ENCODE measurements around the gene CDH4. TPM values are rescaled to one million over a fixed set of nuclear protein-coding genes. Genes with fewer than 3 reads are reported as not detected.

CDH4 gene
- total and polyA plus RNA-seq, 7 donors = under 0.01 to 0.06 TPM; not detected in 5

DNA sequence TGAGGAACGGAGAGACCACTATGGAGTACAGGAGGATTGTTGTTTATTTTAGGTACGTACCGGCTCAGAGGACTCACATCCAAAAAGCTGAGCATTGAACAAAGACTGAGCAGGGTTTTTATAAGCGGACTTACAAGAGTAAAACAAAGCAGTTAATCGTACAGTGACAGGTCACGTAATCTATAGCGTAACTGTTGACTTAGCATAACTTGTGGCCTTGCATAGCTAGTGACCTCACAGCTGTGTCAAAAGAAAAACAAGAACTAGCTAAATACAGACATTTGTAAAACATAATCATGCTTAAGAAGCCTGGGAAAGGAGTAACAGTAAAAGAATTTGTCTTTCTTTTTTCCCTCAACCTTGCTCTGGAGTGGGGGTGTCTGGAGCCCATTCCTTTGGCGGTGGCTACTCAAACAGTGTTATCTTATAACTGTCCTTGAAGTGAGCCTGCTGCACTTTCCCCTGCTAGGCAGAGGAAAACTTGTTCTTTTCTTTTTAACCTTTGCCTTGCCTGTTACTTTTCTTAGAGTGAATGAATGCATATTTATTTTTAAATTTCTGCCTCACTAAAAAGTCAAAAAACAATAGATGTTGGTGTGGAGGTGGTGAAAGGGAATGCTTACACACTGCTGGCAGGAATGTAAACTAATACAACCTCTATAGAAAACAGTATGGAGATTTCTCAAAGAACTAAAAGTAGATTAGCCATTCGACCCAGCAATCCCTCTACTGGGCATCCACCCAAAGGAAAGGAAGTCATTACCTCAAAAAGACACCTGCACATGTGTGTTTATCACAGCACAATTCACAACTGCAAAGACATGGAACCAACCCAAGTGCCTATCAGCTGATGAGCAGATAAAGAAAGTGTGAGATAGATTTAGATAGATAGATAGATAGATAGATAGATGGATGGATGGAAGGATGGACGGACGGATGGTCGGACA lies 704.6 kb downstream of the CDH4 start:
- no peaks in the 10 kb centered on the region for H3K36me3 ChIP-seq
- no peak overlapping the region for H3K4me3 ChIP-seq
- H3K27me3 ChIP-seq = peaks cover 5 to 8% (median 7%) of the 10 kb centered on the region in 3 donors
- H3K4me1 ChIP-seq = no peaks in the 10 kb centered on the region
- no peak overlapping the region for H3K27ac ChIP-seq
- no peaks in the 10 kb centered on the region for H3K9me3 ChIP-seq
- DNase-seq = no peak
- no peak for TF ChIP-seq POLR2AphosphoS5 (IDR thresholded peaks at IDR 0.05)
- no peak for TF ChIP-seq EP300 (IDR thresholded peaks at IDR 0.05)
- TF ChIP-seq, protein P1, sequence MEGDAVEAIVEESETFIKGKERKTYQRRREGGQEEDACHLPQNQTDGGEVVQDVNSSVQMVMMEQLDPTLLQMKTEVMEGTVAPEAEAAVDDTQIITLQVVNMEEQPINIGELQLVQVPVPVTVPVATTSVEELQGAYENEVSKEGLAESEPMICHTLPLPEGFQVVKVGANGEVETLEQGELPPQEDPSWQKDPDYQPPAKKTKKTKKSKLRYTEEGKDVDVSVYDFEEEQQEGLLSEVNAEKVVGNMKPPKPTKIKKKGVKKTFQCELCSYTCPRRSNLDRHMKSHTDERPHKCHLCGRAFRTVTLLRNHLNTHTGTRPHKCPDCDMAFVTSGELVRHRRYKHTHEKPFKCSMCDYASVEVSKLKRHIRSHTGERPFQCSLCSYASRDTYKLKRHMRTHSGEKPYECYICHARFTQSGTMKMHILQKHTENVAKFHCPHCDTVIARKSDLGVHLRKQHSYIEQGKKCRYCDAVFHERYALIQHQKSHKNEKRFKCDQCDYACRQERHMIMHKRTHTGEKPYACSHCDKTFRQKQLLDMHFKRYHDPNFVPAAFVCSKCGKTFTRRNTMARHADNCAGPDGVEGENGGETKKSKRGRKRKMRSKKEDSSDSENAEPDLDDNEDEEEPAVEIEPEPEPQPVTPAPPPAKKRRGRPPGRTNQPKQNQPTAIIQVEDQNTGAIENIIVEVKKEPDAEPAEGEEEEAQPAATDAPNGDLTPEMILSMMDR (IDR thresholded peaks at IDR 0.05) = no peak
- TF ChIP-seq POLR2A (IDR thresholded peaks at IDR 0.05) = no peak
- intact Hi-C loops (cut with DNase I) = no loop called here
- WGBS, 2 donors = 15 to 49% methylated on average over 12 of the region's 12 CpGs

DNA sequence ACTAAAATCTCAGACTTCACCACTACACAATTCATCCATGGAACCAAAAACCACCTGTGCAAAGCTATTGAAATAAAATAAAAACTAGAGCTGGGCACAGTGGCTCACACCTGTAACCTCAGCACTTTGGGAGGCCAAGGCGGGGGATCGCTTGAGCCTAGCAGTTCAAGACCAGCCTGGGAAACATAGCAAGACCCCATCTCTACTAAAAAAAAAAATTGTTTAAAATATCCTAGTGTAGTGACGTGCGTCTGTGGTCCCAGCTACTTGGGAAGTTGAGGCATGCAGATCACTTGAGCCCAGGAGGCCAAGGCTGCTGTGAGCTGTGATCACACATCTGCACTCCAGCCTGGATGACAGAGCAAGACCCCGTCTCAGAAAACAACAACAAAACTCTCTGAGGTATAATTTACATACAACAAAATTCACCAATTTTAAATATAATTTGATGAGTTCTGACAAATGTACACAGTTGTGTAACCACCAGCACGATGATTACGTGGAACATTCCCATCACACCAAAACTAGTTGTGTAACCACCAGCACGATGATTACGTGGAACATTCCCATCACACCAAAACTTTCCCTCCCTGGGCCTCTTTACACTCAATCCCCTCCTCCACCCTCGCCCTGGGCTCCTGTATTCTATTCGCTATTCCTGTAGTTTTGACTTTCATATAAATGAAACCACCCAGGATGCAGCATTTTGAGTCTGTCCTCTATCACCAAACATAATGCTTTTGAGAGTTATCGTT lies 706.1 kb downstream of the CDH4 start:
- H3K36me3 ChIP-seq = no peaks in the 10 kb centered on the region
- no peaks in the 10 kb centered on the region for H3K4me1 ChIP-seq
- no peak overlapping the region for H3K4me3 ChIP-seq
- TF ChIP-seq POLR2AphosphoS5 (IDR thresholded peaks at IDR 0.05) (no peak), POLR2A (IDR thresholded peaks at IDR 0.05) (no peak), EP300 (IDR thresholded peaks at IDR 0.05) (no peak)
- TF ChIP-seq, protein P1 (IDR thresholded peaks at IDR 0.05) = no peak
- H3K27ac ChIP-seq = no peak overlapping the region
- no peaks in the 10 kb centered on the region for H3K9me3 ChIP-seq
- peak; percentile 18 for DNase-seq
- intact Hi-C loops (cut with DNase I) = no loop called here
- WGBS, 2 donors = 89 to 94% methylated on average over 12 of the region's 12 CpGs
- H3K27me3 ChIP-seq = no peaks in the 10 kb centered on the region

DNA sequence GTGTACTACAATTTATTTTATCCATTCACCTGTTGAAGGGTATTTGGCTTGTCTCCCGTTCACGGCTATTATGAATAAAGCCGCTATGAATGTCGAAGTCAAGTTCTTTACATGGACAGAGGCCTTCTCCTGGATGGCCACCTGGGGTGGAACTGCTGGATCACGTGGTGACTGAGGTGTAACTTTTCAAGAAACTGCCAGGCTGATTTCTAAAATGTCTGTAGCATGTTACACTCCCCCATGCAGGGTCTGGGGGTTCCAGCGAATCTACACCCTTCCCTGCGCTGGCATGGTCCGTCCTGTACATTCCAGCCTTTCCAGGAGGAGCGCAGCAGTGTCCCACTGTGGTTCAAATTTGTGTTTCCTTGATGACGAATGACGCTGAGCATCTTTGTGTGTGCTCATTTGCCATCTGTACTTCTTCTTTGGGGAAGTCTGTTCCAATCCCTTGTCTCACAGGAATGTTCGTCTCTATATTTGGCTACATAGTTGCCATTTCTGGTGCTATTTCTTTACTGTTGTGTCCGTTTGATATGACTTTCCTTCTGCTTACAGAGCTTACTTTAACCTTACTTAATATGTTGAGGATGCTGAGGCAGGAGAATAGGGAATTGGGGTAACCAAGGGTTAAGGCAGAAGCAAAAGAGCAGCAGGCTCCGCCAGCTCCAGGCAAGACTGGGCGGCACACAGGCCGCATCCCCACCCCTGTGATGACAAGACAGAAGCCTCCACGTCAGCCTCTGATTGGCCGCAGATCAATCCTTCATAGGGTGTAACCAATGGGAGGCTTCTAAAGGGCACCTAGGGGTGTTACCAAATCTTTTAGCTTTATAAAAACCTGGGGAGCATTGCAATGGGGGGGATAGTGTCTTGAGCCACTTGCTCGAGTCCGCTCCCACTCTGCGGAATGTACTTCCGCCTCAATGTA lies 707.0 kb downstream of the CDH4 start:
- no peaks in the 10 kb centered on the region for H3K36me3 ChIP-seq
- no peaks in the 10 kb centered on the region for H3K9me3 ChIP-seq
- H3K27ac ChIP-seq = no peak overlapping the region
- 82 to 86% methylated on average over 22 of the region's 22 CpGs for WGBS, 2 donors
- intact Hi-C loops (cut with DNase I) = no loop called here
- H3K4me3 ChIP-seq = no peak overlapping the region
- DNase-seq = peak; percentile 29
- TF ChIP-seq POLR2AphosphoS5 (IDR thresholded peaks at IDR 0.05) (no peak), EP300 (IDR thresholded peaks at IDR 0.05) (no peak), POLR2A (IDR thresholded peaks at IDR 0.05) (no peak)
- TF ChIP-seq, protein P1 (IDR thresholded peaks at IDR 0.05) = no peak
- no peaks in the 10 kb centered on the region for H3K4me1 ChIP-seq
- no peaks in the 10 kb centered on the region for H3K27me3 ChIP-seq

DNA sequence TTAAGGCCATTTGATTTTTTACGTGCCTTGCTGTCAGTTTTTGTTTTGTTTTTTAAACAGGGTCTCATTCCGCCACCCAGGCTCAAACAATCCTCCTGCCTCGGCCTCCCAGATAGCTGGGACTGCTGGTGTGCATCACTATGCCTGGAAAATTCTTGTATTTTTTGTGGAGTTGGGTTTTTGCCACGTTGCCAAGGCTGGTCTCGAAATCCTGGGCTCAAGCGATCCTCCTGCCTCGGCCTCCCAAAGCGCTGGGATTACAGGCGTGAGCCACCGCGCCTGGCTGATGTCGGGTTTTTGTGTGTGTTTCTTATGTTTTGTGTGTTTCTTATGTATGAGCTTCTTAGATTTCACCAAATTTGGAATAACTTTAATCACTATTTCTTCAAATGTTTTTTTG lies 708.8 kb downstream of the CDH4 start:
- WGBS, 2 donors = 91 to 94% methylated on average over 12 of the region's 12 CpGs
- intact Hi-C loops (cut with DNase I) = no loop called here
- peaks cover 0 to 2% (median 0%) of the 10 kb centered on the region in 4 donors for H3K4me1 ChIP-seq
- peaks cover 6 to 14% (median 10%) of the 10 kb centered on the region in 3 donors for H3K27me3 ChIP-seq
- TF ChIP-seq EP300 (IDR thresholded peaks at IDR 0.05) (no peak), POLR2AphosphoS5 (IDR thresholded peaks at IDR 0.05) (no peak), POLR2A (IDR thresholded peaks at IDR 0.05) (no peak)
- TF ChIP-seq, protein P1 (IDR thresholded peaks at IDR 0.05) = no peak
- no peaks in the 10 kb centered on the region for H3K36me3 ChIP-seq
- no peaks in the 10 kb centered on the region for H3K9me3 ChIP-seq
- no peak overlapping the region for H3K4me3 ChIP-seq
- DNase-seq = peak; percentile 17
- no peak overlapping the region for H3K27ac ChIP-seq

All from sigmoid colon (tissue), 7 donors.